ACC112 (cell line): ENCODE data around the gene SPEN.
"Not testable (repeated sequence)": the region's sequence is repeated elsewhere in the genome, so short reads cannot be mapped to it uniquely, and the experiment has no call there.

ENCODE experiments used
- H2AFZ ChIP-seq: fragments of 200-600 bp; sonication (generic); one replicate; pipeline ENCODE4 v1.6.0; 2017; ENCODE audit warnings: antibody characterized with exemption, low read length; ENCODE audit not compliant: unreplicated experiment
- H3K27ac ChIP-seq: fragments of 200-600 bp; sonication (generic); 2 replicates; pipeline ENCODE4 v1.5.1; 2014; ENCODE audit warnings: low read depth, mild to moderate bottlenecking, antibody characterized with exemption, low read length, moderate library complexity
- H3K27me3 ChIP-seq: fragments of 200-600 bp; sonication (generic); 2 replicates; pipeline ENCODE4 v1.6.1; 2014; ENCODE audit warnings: mild to moderate bottlenecking, antibody characterized with exemption, low read length, moderate library complexity, mixed read lengths; ENCODE audit not compliant: insufficient read depth
- H3K36me3 ChIP-seq: fragments of 200-600 bp; sonication (generic); 2 replicates; pipeline ENCODE4 v1.6.1; 2016; ENCODE audit warnings: mild to moderate bottlenecking, antibody characterized with exemption, low read length, moderate library complexity, mixed read lengths; ENCODE audit not compliant: insufficient read depth
- H3K4me1 ChIP-seq: fragments of 200-600 bp; sonication (generic); one replicate; pipeline ENCODE4 v1.6.1; 2016; ENCODE audit warnings: low read length, mixed read lengths; ENCODE audit not compliant: insufficient read depth, unreplicated experiment, control insufficient read depth
- H3K4me3 ChIP-seq: fragments of 200-600 bp; sonication (generic); 2 replicates; pipeline ENCODE4 v1.5.1; 2014; ENCODE audit warnings: mild to moderate bottlenecking, low read depth, low read length
- H3K79me2 ChIP-seq: fragments of 200-600 bp; sonication (generic); one replicate; pipeline ENCODE4 v1.6.0; 2016; ENCODE audit warnings: low read length; ENCODE audit not compliant: control insufficient read depth, unreplicated experiment, insufficient read depth

Gene SPEN

DNA sequence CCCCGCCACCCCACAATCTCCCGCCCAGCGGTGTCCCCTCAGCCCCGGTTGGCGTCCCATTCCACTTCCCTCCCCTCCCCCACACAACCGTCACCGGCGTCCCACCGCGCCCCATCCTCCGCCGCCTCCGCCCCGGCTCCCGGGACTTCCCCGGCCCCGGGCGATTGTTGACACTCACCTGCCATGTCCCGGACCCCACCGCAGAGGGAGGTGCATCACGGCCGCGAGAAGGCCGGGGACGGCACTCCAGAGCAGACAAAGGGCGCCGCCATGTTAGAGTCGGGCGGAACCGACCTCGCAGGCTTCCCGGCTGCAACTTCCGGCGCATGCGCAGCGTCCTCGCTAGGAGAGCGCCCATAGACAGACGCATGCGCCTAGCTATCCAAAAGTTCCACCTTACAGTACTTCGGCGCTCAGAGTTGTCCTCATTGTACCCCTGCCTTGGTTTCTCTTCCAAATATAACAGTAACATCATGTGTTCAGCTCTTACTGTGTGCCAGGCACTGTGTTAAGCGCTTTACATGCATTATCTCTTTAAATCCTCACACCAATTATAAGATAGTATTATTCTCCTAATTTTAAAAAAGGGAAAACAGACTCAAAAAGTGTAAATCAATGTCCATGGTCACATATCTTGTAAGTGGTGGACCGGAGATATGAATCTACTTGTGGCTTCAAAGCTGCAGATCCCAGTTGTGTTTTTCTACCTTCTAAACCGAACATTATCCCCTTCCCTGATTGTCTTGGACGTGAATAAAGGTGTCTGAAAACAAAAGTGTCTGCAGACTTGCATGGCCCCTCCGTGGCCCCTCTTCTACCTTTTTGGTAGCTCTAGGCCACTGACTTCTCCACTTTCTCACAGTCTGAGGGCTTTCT is 128.5 kb downstream of the SPEN start, which contains the start of gene ZBTB17:
Gene ZBTB17, minus strand, starts transcription at position 297 of the 876 bp plus-strand sequence. CDS start 27,606 bp downstream, outside the sequence.
- peak within 1 kb of the TSS; percentile 91 for H2AFZ ChIP-seq
- H3K79me2 ChIP-seq: peaks cover 35% of the 10 kb centered on the region
- H3K4me1 ChIP-seq: no peaks in the 10 kb centered on the region
- H3K27ac ChIP-seq: peak within 1 kb of the TSS; percentile 40
- peak within 1 kb of the TSS; percentile 85 for H3K4me3 ChIP-seq
- H3K36me3 ChIP-seq: 0 out of 2 replicates have a peak, but pooled peaks cover 13% of the 10 kb centered on the region
- no peaks in the 10 kb centered on the region for H3K27me3 ChIP-seq

DNA sequence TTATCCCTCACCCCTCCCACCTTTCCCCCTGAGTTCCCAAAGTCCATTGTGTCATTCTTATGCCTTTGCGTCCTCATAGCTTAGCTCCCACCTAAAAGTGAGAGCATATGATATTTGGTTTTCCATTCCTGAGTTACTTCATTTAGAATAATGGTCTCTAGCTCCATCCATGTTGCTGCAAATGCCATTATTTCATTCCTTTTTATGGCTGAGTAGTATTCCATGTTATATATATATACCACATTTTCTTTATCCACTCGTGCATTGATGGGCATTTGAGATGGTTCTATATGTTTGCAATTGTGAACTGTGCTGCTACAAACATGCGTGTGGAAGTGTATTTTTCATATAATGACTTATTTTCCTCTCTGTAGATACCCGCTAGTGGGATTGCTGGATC is 130.4 kb downstream of the SPEN start:
- not testable (repeated sequence) for H3K36me3 ChIP-seq, H2AFZ ChIP-seq, H3K4me3 ChIP-seq, H3K27ac ChIP-seq, H3K4me1 ChIP-seq, H3K27me3 ChIP-seq
- peaks cover 24% of the 10 kb centered on the region for H3K79me2 ChIP-seq

DNA sequence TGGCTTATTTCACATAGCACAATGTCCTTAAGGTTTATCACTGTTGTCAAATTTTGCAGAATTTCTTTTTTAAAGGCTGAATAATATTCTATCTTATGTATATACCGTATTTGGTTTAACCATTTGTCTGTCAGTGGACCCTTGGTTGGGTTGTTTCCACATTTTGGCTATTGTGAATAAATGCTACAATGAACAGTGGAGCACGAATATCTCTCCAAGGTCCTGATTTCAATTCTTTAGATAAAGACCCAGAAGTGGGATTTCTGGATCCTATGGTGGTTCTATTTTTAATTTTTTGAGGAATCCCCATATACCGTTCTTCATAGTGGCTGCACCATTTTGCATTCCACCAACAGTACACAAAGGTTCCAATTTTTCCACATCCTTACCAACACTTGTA is 134.2 kb downstream of the SPEN start:
- Histone ChIP-seq H3K4me1 (no peaks in the 10 kb centered on the region), H3K79me2 (no peaks in the 10 kb centered on the region), H3K36me3 (no peaks in the 10 kb centered on the region), H3K27me3 (no peaks in the 10 kb centered on the region), H3K4me3 (no peak overlapping the region), H3K27ac (no peak overlapping the region), H2AFZ (no peak overlapping the region)

DNA sequence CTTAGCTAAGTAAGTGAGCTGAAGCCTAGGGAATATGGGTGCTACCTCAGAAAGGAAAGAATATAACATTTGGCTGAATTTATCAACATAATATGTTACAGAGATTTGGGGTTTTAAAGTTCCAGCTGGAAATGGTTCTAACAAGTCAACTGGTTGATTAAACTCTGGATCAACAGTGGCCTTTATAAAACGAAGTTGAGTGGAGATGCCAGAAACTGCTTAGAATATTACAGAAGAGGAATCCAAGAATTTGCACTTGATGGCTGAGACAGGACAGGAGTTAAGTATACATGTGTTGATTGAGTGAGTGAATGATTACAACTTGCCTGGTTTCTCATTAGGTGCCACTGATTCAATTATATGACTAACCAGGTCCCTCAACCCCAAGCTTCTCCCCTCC is 135.8 kb downstream of the SPEN start:
- H3K27ac ChIP-seq: peak overlapping the region; percentile 19; the same call in 1 of the 2 replicates
- no peaks in the 10 kb centered on the region for H3K36me3 ChIP-seq
- H3K27me3 ChIP-seq: no peaks in the 10 kb centered on the region
- H3K4me3 ChIP-seq: no peak overlapping the region
- H3K79me2 ChIP-seq: no peaks in the 10 kb centered on the region
- no peak overlapping the region for H2AFZ ChIP-seq
- H3K4me1 ChIP-seq: no peaks in the 10 kb centered on the region

DNA sequence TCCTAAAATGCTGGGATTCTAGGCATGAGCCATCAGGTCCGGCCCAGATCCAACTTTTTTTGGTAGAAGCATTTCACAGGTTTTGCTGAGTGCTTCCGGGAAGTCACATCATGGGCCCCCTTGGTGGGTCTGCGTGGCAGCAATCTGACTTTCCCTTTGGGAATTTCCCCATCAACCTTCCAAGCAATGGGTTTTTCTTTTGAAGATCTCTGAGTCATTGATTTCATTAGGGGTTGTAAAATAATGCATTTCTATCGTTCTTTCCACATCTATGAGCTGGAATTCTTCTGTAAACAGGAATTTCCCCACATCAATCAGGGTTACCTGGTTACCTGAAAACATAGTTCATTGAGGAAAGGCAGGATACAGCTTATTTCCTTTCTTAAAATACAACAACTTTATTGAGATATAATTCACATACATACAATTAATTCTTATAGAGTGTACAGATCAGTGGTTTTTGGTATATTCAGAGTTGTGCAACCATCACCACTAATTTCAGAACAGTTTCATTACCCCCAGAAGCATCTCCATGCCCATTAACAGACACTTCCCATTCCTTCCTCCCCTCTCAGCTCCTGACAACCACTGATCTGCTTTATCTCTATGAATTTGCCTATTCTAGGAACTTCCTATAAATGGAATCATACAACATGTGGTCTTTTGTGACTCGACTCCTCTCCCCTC is 138.2 kb downstream of the SPEN start:
- H3K4me3 ChIP-seq: no peak overlapping the region
- H3K79me2 ChIP-seq: no peaks in the 10 kb centered on the region
- H3K27me3 ChIP-seq: no peaks in the 10 kb centered on the region

DNA sequence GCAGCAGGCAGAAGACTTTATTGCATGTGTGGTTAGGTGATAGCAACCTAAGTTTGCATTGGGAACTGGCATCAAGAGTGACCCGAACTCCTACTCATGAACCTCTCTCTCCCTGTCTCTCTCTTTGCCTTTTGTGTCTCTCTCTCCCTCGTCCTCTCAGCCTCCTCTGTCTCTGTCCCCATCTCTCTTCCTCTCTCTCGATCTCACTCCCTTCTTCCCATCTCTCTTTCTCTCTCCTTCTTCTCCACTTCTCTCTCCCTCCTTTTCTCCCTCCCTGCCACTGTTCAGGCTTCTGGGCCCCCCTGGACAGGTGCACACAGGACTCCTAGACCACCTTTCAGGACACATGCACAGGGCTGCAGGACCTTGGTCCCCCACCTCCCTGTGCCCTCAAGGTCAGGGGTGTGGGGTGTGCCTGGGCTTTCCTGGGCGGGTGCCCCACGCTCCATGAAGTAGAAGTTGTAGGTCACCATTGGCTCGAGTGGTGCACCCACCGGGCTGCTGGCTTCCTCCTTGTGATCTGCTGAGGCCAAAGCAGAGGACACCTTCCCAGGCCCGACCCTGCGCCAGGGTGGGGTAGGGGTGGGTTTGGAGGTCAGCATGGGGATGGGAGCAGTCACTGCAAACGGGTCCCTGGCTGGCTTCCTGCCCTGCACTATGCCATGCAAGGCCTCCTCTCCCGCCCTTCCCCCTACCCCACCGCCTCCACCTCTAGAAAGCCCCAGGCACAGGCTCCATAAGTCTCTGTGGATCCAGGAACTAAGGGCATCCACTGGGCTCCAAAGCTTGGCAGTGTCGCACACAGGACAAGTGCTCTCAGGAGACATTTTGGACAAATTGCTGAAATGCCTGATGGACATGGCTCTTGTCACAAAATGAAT is 141.6 kb downstream of the SPEN start:
- Histone ChIP-seq H3K27ac (no peak overlapping the region), H3K79me2 (no peaks in the 10 kb centered on the region)

More for the DNA sequence above, 138.2 kb downstream of the SPEN start:
- H3K27ac ChIP-seq: no peak overlapping the region
- H3K36me3 ChIP-seq: no peaks in the 10 kb centered on the region
- H3K4me1 ChIP-seq: no peaks in the 10 kb centered on the region
- no peak overlapping the region for H2AFZ ChIP-seq

DNA sequence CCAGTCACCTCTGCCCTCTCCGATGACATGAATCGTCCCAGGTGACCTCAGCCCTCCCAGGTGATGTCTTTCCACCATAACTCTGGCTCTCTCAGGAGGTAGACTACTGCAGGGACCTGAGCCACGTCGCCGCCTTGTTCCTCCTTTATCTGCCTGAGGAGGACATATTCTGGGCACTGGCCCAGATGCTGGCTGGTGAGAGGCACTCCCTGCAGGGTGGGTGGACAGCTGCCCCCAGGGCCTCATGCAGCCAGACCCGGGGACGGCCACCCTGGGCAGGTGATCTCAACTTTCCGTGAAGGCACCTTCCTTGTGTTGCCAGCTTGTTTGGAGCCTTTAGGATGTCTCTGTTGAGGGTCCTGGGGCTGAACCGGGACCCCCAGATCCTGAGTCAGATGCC is 142.3 kb downstream of the SPEN start:
- no peak overlapping the region for H3K4me3 ChIP-seq
- H2AFZ ChIP-seq: no peak overlapping the region
- H3K27ac ChIP-seq: no peak overlapping the region
- H3K27me3 ChIP-seq: no peaks in the 10 kb centered on the region
- H3K36me3 ChIP-seq: no peaks in the 10 kb centered on the region
- H3K4me1 ChIP-seq: no peaks in the 10 kb centered on the region
- H3K79me2 ChIP-seq: no peaks in the 10 kb centered on the region

More for the DNA sequence above, 141.6 kb downstream of the SPEN start:
- Histone ChIP-seq H3K4me1 (no peaks in the 10 kb centered on the region), H2AFZ (no peak overlapping the region), H3K4me3 (no peak overlapping the region), H3K27me3 (no peaks in the 10 kb centered on the region), H3K36me3 (no peaks in the 10 kb centered on the region)
